ENCODE measurements around the gene MAEA.

MAEA gene

GRCh38 chr4:1340181-1340747, 50.6 kb downstream of the MAEA start:
- H4K20me1 ChIP-seq (ENCODE audit: control insufficient read depth, insufficient read depth, low read depth, low read length), result no peaks in the 10 kb centered on the region; the same call in 1 of the 2 replicates
- H3K27ac ChIP-seq (ENCODE audit: low read depth, low read length), result no peak overlapping the region
- peaks cover 47% of the 10 kb centered on the region for H3K36me3 ChIP-seq (ENCODE audit: control insufficient read depth, low read length)
- no peak overlapping the region for H3K4me2 ChIP-seq (ENCODE audit: low read length)
- no peaks in the 10 kb centered on the region for H3K27me3 ChIP-seq (ENCODE audit: control insufficient read depth, low read length)
- H3F3A ChIP-seq (ENCODE audit: control insufficient read depth, insufficient read depth), result peaks cover 6% of the 10 kb centered on the region; the same call in 1 of the 2 replicates
- H3K4me3 ChIP-seq (ENCODE audit: low read length), result no peak overlapping the region
- H3K79me2 ChIP-seq (ENCODE audit: control insufficient read depth, low read length), result no peaks in the 10 kb centered on the region
- TF ChIP-seq CTCF (IDR thresholded peaks at IDR 0.05; ENCODE audit: low read depth, low read length, poor library complexity, severe bottlenecking) (no peak), EZH2phosphoT487 (IDR thresholded peaks at IDR 0.05; ENCODE audit: borderline replicate concordance, low read length) (no peak)
- H3K9me2 ChIP-seq (replicated peaks; ENCODE audit: control insufficient read depth, low read length), result no peaks in the 10 kb centered on the region
- H3K9me3 ChIP-seq (ENCODE audit: control insufficient read depth, insufficient read depth, low read length), result no peaks in the 10 kb centered on the region
- H3K4me1 ChIP-seq (ENCODE audit: control insufficient read depth, low read length), result no peaks in the 10 kb centered on the region

GRCh38 chr4:1340861-1341260, 51.2 kb downstream of the MAEA start:
- Histone ChIP-seq H3K4me3 (ENCODE audit: low read length) (no peak overlapping the region), H3K27ac (ENCODE audit: low read depth, low read length) (no peak overlapping the region), H3K4me1 (ENCODE audit: control insufficient read depth, low read length) (peaks cover 5% of the 10 kb centered on the region), H3K4me2 (ENCODE audit: low read length) (no peak overlapping the region), H3K79me2 (ENCODE audit: control insufficient read depth, low read length) (peaks cover 4% of the 10 kb centered on the region; the same call in 1 of the 2 replicates), H4K20me1 (ENCODE audit: control insufficient read depth, insufficient read depth, low read depth, low read length) (no peaks in the 10 kb centered on the region; the same call in 1 of the 2 replicates), H3K9me2 (replicated peaks; ENCODE audit: control insufficient read depth, low read length) (no peaks in the 10 kb centered on the region), H3K9me3 (ENCODE audit: control insufficient read depth, insufficient read depth, low read length) (no peaks in the 10 kb centered on the region), H3F3A (ENCODE audit: control insufficient read depth, insufficient read depth) (peaks cover 6% of the 10 kb centered on the region; the same call in 1 of the 2 replicates), H3K36me3 (ENCODE audit: control insufficient read depth, low read length) (peaks cover 47% of the 10 kb centered on the region), H3K27me3 (ENCODE audit: control insufficient read depth, low read length) (no peaks in the 10 kb centered on the region)
- TF ChIP-seq CTCF (IDR thresholded peaks at IDR 0.05; ENCODE audit: low read depth, low read length, poor library complexity, severe bottlenecking) (no peak), EZH2phosphoT487 (IDR thresholded peaks at IDR 0.05; ENCODE audit: borderline replicate concordance, low read length) (no peak)

GRCh38 chr4:1342003-1342402, 52.3 kb downstream of the MAEA start:
- Histone ChIP-seq H3K27me3 (ENCODE audit: control insufficient read depth, low read length) (no peaks in the 10 kb centered on the region), H3K4me3 (ENCODE audit: low read length) (no peak overlapping the region), H3K79me2 (ENCODE audit: control insufficient read depth, low read length) (peaks cover 5% of the 10 kb centered on the region; the same call in 1 of the 2 replicates), H3K9me3 (ENCODE audit: control insufficient read depth, insufficient read depth, low read length) (no peaks in the 10 kb centered on the region), H3K4me1 (ENCODE audit: control insufficient read depth, low read length) (peaks cover 5% of the 10 kb centered on the region), H3K9me2 (replicated peaks; ENCODE audit: control insufficient read depth, low read length) (no peaks in the 10 kb centered on the region), H3K4me2 (ENCODE audit: low read length) (no peak overlapping the region), H3K36me3 (ENCODE audit: control insufficient read depth, low read length) (peaks cover 37% of the 10 kb centered on the region), H3K27ac (ENCODE audit: low read depth, low read length) (no peak overlapping the region), H4K20me1 (ENCODE audit: control insufficient read depth, insufficient read depth, low read depth, low read length) (no peaks in the 10 kb centered on the region; the same call in 1 of the 2 replicates), H3F3A (ENCODE audit: control insufficient read depth, insufficient read depth) (peaks cover 6% of the 10 kb centered on the region; the same call in 1 of the 2 replicates)
- no peak for TF ChIP-seq EZH2phosphoT487 (IDR thresholded peaks at IDR 0.05; ENCODE audit: borderline replicate concordance, low read length)
- TF ChIP-seq CTCF (IDR thresholded peaks at IDR 0.05; ENCODE audit: low read depth, low read length, poor library complexity, severe bottlenecking), result no peak

Data from DOHH2 (cell line).